PFSK-1 (cell line): ENCODE data around the gene HLA-C.

Source experiments
- POLR2AphosphoS5 ChIP-seq: IDR thresholded peaks from 2 replicates; pipeline ENCODE4 v1.6.1; 2012; ENCODE audit warnings: low read depth, mild to moderate bottlenecking, control low read depth, low read length, moderate library complexity
- TAF1 ChIP-seq: IDR thresholded peaks from 2 replicates; pipeline ENCODE4 v1.6.1; 2012; ENCODE audit warnings: low read length, control low read depth, borderline replicate concordance; ENCODE audit not compliant: insufficient read depth
- TF ChIP-seq, protein P1 (sequence below), 2 experiments: IDR thresholded peaks; 2 replicates each; pipeline versions ENCODE4 v1.6.1 to v1.8.0; 2011 to 2012; ENCODE audit warnings: low read depth in 2 of 2, low read length in 2 of 2, control low read depth in 1 of 2, inconsistent platforms in 1 of 2, mild to moderate bottlenecking in 1 of 2, moderate library complexity in 1 of 2; ENCODE audit not compliant: insufficient read depth in 1 of 2

DNA sequence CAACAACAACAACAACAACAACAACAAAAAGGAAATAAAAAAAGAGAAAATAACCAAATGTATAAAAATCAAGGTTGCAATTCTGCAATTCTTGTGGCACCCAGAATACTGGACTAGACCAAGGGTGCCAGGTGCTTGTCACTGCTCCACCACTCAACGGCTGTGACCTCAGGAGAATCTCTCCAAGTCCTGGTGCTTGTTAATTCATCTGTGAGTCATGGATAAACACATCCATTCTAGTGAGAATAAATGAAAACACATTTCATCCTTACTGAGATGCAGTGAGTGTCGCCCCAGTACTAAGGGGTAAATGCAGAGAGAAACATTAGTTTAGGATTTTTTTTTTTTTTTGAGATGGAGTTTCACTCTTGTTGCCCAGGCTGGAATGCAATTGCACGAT, 32.0 kb downstream of the HLA-C start:
- TF ChIP-seq, protein P1, sequence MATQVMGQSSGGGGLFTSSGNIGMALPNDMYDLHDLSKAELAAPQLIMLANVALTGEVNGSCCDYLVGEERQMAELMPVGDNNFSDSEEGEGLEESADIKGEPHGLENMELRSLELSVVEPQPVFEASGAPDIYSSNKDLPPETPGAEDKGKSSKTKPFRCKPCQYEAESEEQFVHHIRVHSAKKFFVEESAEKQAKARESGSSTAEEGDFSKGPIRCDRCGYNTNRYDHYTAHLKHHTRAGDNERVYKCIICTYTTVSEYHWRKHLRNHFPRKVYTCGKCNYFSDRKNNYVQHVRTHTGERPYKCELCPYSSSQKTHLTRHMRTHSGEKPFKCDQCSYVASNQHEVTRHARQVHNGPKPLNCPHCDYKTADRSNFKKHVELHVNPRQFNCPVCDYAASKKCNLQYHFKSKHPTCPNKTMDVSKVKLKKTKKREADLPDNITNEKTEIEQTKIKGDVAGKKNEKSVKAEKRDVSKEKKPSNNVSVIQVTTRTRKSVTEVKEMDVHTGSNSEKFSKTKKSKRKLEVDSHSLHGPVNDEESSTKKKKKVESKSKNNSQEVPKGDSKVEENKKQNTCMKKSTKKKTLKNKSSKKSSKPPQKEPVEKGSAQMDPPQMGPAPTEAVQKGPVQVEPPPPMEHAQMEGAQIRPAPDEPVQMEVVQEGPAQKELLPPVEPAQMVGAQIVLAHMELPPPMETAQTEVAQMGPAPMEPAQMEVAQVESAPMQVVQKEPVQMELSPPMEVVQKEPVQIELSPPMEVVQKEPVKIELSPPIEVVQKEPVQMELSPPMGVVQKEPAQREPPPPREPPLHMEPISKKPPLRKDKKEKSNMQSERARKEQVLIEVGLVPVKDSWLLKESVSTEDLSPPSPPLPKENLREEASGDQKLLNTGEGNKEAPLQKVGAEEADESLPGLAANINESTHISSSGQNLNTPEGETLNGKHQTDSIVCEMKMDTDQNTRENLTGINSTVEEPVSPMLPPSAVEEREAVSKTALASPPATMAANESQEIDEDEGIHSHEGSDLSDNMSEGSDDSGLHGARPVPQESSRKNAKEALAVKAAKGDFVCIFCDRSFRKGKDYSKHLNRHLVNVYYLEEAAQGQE (IDR thresholded peaks at IDR 0.05; ENCODE audit: insufficient read depth in 1 of 2, low read depth in 2 of 2, low read length in 2 of 2), result no peak
- no peak for TF ChIP-seq TAF1
- TF ChIP-seq POLR2AphosphoS5, result no peak
